ENCODE data around the gene MAD1L1. TPM values are rescaled to one million over a fixed set of nuclear protein-coding genes. Genes with fewer than 3 reads are reported as not detected.

Gene MAD1L1
- total and polyA plus RNA-seq, 2 of the 4 experiments (the other 2 are of a cell fraction), result 29.0 to 40.9 TPM

- H4K5ac ChIP-seq (ENCODE audit: low read depth, low read length), result no peak overlapping the region
- H3K56ac ChIP-seq (ENCODE audit: extremely low read depth, insufficient read depth, low read length), result no peak overlapping the region
- H3K14ac ChIP-seq (replicated peaks; ENCODE audit: low read depth, low read length), result no peak overlapping the region
- no peak overlapping the region for H3K23ac ChIP-seq (ENCODE audit: low read depth, low read length)
- H2BK20ac ChIP-seq (ENCODE audit: low read depth, low read length), result no peak overlapping the region
- peaks cover 42% of the 10 kb centered on the region for H3K36me3 ChIP-seq (ENCODE audit: control insufficient read depth, insufficient read depth, low read length)
- no peak overlapping the region for H4K8ac ChIP-seq (ENCODE audit: low read depth in 2 of 2, low read length in 2 of 2)
- 90% methylated on average over 6 of the region's 15 CpGs; no CpG with 5 or more reads in 1 of the 2 experiments for WGBS, 2 experiments (ENCODE audit: extremely low coverage in 2 of 2, insufficient read length in 1 of 2)
- H2BK120ac ChIP-seq (ENCODE audit: low read depth, low read length), result no peak overlapping the region
- no peak overlapping the region for H3K4me2 ChIP-seq (ENCODE audit: low read depth, low read length)
- H3K79me1 ChIP-seq (ENCODE audit: low read depth in 1 of 2, low read length in 2 of 2), result peaks cover 22 to 54% of the 10 kb centered on the region in 2 experiments
- no peak for TF ChIP-seq FOS (IDR thresholded peaks at IDR 0.05; ENCODE audit: low read depth, low read length)
- no peak for TF ChIP-seq RCOR1 (IDR thresholded peaks at IDR 0.05; ENCODE audit: insufficient replicate concordance, low read length)
- no peak for TF ChIP-seq USF2 (IDR thresholded peaks at IDR 0.05; ENCODE audit: low read depth, low read length)
- no peak for TF ChIP-seq RAD21 (IDR thresholded peaks at IDR 0.05; ENCODE audit: low read length)
- TF ChIP-seq CEBPB (IDR thresholded peaks at IDR 0.05; ENCODE audit: low read depth, low read length), result no peak
- H3K9me3 ChIP-seq (ENCODE audit: control insufficient read depth, insufficient read depth, low read length), result no peaks in the 10 kb centered on the region
- ChIA-PET CTCF (interaction anchor here (0.8 kb wide), 1 partner anchor 120 kb away, joined by 3 read pairs; no protein-coding TSS in a partner anchor), POLR2A (ENCODE audit: unreplicated experiment) (no interaction called here)
- intact Hi-C loops (cut with micrococcal nuclease) (no loop called here), dilution Hi-C loops (cut with HindIII; ENCODE audit: low sequenced_read_pairs, unreplicated experiment) (no loop called here), in situ Hi-C loops (cut with MboI; ENCODE audit: low sequenced_read_pairs) (no loop called here)
- no peak overlapping the region for H2AFZ ChIP-seq (replicated peaks; ENCODE audit: low read length, poor library complexity)
- H2AK5ac ChIP-seq (ENCODE audit: low read depth, low read length), result no peak overlapping the region
- no peaks in the 10 kb centered on the region for H3K9me1 ChIP-seq (ENCODE audit: insufficient read depth, low read length)
- H3K4me1 ChIP-seq (ENCODE audit: control insufficient read depth, insufficient read depth, low read length), result no peaks in the 10 kb centered on the region; the same call in 1 of the 2 replicates
- H3K27me3 ChIP-seq (ENCODE audit: control insufficient read depth, insufficient read depth, low read length), result no peaks in the 10 kb centered on the region
- H3K9ac ChIP-seq (ENCODE audit: low read depth, low read length), result no peak overlapping the region
- H3K4ac ChIP-seq (ENCODE audit: low read depth, low read length), result no peak overlapping the region
- no peak overlapping the region for H2BK15ac ChIP-seq (ENCODE audit: low read depth, low read length)
- no peak overlapping the region for H3K27ac ChIP-seq (ENCODE audit: insufficient read depth, low read length)
- no peak overlapping the region for H3K18ac ChIP-seq (ENCODE audit: low read depth, low read length)
- no peak for DNase-seq
- no peaks in the 10 kb centered on the region; the same call in 1 of the 2 replicates for H4K20me1 ChIP-seq (ENCODE audit: insufficient read depth, low read length)
- H2BK5ac ChIP-seq (ENCODE audit: low read depth, low read length, poor library complexity, severe bottlenecking), result no peak overlapping the region
- H4K91ac ChIP-seq (ENCODE audit: insufficient read depth, low read depth, low read length), result no peak overlapping the region
- ATAC-seq (ENCODE audit: low read depth), result no peak
- no peak overlapping the region for H3K4me3 ChIP-seq (ENCODE audit: insufficient read depth, low read depth, low read length)
- H2AK9ac ChIP-seq (replicated peaks; ENCODE audit: low read depth, low read length, poor library complexity), result no peak overlapping the region
- no TSS peak for BruUV-seq (replicated peaks)
Observed at GRCh38 chr7:2227699-2228098, 5.0 kb downstream of the MAD1L1 start.
